ENCODE data around the gene CDH22. TPM values are rescaled to one million over a fixed set of nuclear protein-coding genes. Genes with fewer than 3 reads are reported as not detected.

The CDH22 gene
- total RNA-seq, 1 donor from 2014 or later = 0.13 TPM

- Histone ChIP-seq H3K4me1 (peaks cover 1% of the 10 kb centered on the region), H2AFZ (replicated peaks) (no peak overlapping the region), H3F3A (ENCODE audit: low read depth) (no peaks in the 10 kb centered on the region), H3K9ac (no peak overlapping the region), H3K4me3 (no peak overlapping the region), H3K4me2 (no peak overlapping the region), H4K20me1 (ENCODE audit: low read depth) (no peaks in the 10 kb centered on the region), H3K36me3 (no peaks in the 10 kb centered on the region), H3K79me2 (ENCODE audit: low read depth) (no peaks in the 10 kb centered on the region), H3K9me3 (ENCODE audit: low read depth) (no peaks in the 10 kb centered on the region), H3K27me3 (no peaks in the 10 kb centered on the region), H3K27ac (no peak overlapping the region)
- no peak overlapping the region for H3K4me3 Mint-ChIP-seq
- no peaks in the 10 kb centered on the region for H3K9me3 Mint-ChIP-seq
- peaks cover 15% of the 10 kb centered on the region for H3K27me3 Mint-ChIP-seq (ENCODE audit: insufficient read depth, low read depth)
- H3K4me1 Mint-ChIP-seq = peaks cover 3% of the 10 kb centered on the region
- no peak for DNase-seq (ENCODE audit: low spot score)
- no peak for TF ChIP-seq EZH2 (IDR thresholded peaks at IDR 0.05)
- no peak for TF ChIP-seq EZH2phosphoT487 (IDR thresholded peaks at IDR 0.05)
- no peak for TF ChIP-seq CTCF (IDR thresholded peaks at IDR 0.05)
- no peak overlapping the region for H3K27ac Mint-ChIP-seq
- H3K36me3 Mint-ChIP-seq = no peaks in the 10 kb centered on the region
Measured at GRCh38 chr20:46183768-46184167, 124.5 kb downstream of the CDH22 start.

GRCh38 chr20:46182276-46183200 lies 125.8 kb downstream of the CDH22 start:
- no peaks in the 10 kb centered on the region for H3K36me3 Mint-ChIP-seq
- Histone ChIP-seq H3K4me1 (no peaks in the 10 kb centered on the region), H3K4me2 (no peak overlapping the region), H3K79me2 (ENCODE audit: low read depth) (no peaks in the 10 kb centered on the region), H3K9me3 (ENCODE audit: low read depth) (no peaks in the 10 kb centered on the region), H3K9ac (no peak overlapping the region), H4K20me1 (ENCODE audit: low read depth) (no peaks in the 10 kb centered on the region), H3K36me3 (no peaks in the 10 kb centered on the region), H3K27me3 (no peaks in the 10 kb centered on the region), H3K27ac (no peak overlapping the region), H3F3A (ENCODE audit: low read depth) (no peaks in the 10 kb centered on the region), H3K4me3 (no peak overlapping the region), H2AFZ (replicated peaks) (no peak overlapping the region)
- TF ChIP-seq EZH2phosphoT487 (IDR thresholded peaks at IDR 0.05) (no peak), EZH2 (IDR thresholded peaks at IDR 0.05) (no peak), CTCF (IDR thresholded peaks at IDR 0.05) (no peak)
- H3K4me1 Mint-ChIP-seq = peaks cover 3% of the 10 kb centered on the region
- H3K27me3 Mint-ChIP-seq (ENCODE audit: insufficient read depth, low read depth) = peaks cover 17% of the 10 kb centered on the region
- no peaks in the 10 kb centered on the region for H3K9me3 Mint-ChIP-seq
- H3K4me3 Mint-ChIP-seq = no peak overlapping the region
- no peak for DNase-seq (ENCODE audit: low spot score)
- peak overlapping the region; percentile 33 for H3K27ac Mint-ChIP-seq

- no peaks in the 10 kb centered on the region for H3K9me3 ChIP-seq (ENCODE audit: low read depth)
- H3K4me3 ChIP-seq = no peak overlapping the region
- no peak overlapping the region for H3K27ac ChIP-seq
- no peaks in the 10 kb centered on the region for H4K20me1 ChIP-seq (ENCODE audit: low read depth)
- peaks cover 10% of the 10 kb centered on the region for H3F3A ChIP-seq (ENCODE audit: low read depth)
- H3K36me3 ChIP-seq = no peaks in the 10 kb centered on the region
- no peak overlapping the region for H3K27ac Mint-ChIP-seq
- H3K79me2 ChIP-seq (ENCODE audit: low read depth) = no peaks in the 10 kb centered on the region
- no peak for DNase-seq (ENCODE audit: low spot score)
- no peak overlapping the region for H2AFZ ChIP-seq (replicated peaks)
- peaks cover 3% of the 10 kb centered on the region for H3K4me1 Mint-ChIP-seq
- H3K36me3 Mint-ChIP-seq = no peaks in the 10 kb centered on the region
- H3K4me3 Mint-ChIP-seq = no peak overlapping the region
- no peaks in the 10 kb centered on the region for H3K4me1 ChIP-seq
- H3K9ac ChIP-seq = no peak overlapping the region
- peaks cover 25% of the 10 kb centered on the region for H3K27me3 Mint-ChIP-seq (ENCODE audit: insufficient read depth, low read depth)
- H3K27me3 ChIP-seq = peaks cover 21% of the 10 kb centered on the region
- TF ChIP-seq EZH2phosphoT487 (IDR thresholded peaks at IDR 0.05) = no peak
- no peak for TF ChIP-seq EZH2 (IDR thresholded peaks at IDR 0.05)
- TF ChIP-seq CTCF (IDR thresholded peaks at IDR 0.05) = no peak
- no peaks in the 10 kb centered on the region for H3K9me3 Mint-ChIP-seq
- H3K4me2 ChIP-seq = no peak overlapping the region
Measured at GRCh38 chr20:46179862-46180261, 128.4 kb downstream of the CDH22 start.
